HG02759 (cell line): ENCODE measurements around the gene OR52H1.

ENCODE experiments used
- ATAC-seq: cut with Tn5 transposase; IDR thresholded peaks from one replicate; pipeline ENCODE4 v1.9.1; 2021; ENCODE audit warnings: mild to moderate bottlenecking, moderate library complexity; ENCODE audit not compliant: unreplicated experiment

Gene OR52H1

DNA sequence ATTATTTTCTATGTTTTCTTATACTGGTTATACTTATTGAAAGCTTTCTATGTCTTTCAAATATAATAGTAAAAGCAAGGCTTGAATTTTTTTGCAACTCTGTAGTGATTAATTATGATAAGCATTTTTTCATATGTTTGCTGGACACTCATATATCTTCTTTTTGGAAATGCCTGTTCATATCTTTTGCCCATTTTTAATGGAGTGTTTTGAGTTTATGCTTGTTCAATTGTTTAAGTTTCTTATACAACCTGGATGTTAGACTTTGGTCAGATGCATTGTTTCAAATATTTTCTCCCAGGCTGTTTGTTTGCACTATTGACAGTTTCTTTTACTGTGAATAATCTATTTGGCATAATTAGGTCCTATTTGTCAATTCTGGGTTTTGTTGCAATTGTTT lies 11.9 kb downstream of the OR52H1 start:
- no peak for ATAC-seq

DNA sequence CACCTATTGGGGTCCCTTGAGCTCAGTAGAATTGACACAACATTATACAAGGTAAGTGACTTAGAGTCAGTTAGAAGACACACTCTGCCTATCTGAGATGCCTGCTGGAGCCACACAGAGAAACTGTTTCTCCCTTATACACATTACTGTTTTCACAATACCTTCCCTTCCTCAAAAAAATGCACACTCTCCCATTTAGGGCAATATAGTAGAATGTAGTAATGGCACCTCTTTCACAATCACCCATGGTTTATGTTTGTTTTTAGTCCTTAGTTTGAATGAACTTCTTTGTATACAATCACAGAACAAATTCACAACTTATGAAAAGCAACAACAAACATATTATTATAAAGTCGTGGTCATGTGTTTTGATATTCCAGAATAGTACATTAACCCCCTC lies 14.3 kb downstream of the OR52H1 start:
- ATAC-seq: no peak

DNA sequence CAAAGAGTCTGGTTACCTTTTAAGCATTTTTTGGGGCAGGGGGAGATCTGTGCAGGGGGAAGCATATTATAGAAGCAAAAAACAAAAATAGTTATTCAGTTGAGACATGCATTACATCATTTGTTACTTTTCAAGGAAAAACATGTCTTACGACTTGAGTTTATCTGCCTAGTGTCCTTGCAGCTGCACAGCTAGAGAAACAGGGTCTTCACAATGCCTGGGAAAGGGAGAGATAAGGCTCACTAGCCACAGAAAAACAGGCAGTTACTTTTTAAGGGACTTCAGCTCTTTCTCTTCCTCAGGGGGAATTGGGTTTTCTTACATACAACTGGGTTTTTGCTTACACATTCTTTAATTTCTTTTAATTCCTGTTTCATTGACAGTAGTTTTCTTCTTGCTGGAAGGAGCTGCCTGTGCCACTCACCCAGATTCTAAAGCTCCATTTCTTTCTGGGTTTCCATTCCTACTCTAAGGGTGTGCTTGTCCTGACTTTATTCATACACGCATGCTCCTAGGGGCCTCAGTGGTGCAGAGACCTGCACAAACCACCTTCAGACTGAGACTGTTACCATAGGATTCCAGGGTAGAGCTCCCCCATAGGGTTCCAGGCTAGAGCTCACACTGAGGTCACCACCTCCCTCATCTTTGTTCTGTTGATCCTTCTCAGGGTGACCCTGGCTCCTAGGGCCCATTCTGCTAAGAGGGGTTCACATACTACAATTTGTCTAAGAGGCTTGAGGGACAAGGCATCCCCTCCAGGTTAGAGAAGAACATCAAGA lies 17.1 kb downstream of the OR52H1 start:
- ATAC-seq: no peak

DNA sequence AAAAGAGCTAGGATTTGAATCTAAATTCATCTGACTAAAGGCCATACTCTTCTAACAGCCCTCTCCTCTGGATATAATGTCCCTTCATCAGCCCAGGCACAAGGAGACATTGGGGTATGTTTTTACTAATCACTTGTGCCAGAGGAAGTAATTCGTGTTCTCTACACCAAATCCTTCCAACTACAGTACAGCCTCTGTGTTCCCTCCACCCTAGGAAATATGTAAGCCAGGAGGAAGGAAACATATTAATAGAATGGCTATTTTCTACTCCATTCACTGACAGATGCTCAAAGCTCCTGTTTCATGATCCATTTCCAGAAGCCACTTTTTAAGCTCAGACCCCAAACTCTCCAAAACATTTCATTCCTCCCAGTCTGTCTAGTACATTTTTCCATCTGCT lies 19.8 kb downstream of the OR52H1 start:
- ATAC-seq: no peak

DNA sequence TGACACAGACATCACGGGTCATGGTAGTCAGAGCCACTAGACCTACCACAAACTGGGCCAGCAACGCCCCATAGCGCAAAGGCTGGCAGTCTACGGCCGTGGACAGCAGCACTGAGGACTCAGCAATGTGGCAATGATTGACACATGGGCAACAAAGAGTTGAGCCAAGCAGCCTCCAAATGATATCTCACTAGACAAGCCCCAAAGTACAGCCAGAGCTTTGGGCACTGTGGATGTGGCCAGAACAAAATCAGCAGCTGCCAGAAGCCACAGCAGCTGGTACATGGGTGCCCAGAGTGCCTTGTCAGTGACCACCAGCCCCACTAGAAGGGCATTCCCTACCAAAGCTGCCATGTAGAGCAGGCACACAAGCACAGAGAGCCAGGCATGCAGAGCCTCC lies 20.6 kb downstream of the OR52H1 start:
- ATAC-seq: no peak

DNA sequence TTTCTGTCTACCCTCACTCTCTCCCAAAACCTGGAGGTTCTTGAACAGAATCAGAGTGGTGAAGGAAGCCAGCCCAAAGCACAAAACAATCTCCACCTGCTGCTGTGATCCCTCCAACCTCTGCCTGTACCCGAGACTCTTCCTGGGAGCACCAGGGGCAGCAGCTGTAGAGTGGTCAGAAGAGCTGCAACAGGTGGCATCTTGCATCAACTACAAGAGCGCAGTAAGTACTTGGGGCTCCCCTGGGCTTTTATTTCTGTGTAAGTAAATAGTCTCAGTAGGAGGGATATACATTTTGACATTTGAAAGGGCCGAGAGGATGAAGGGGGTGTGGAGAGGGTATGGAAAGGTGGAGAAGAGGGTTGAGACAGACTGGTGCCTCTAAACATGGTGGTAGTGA lies 23.6 kb downstream of the OR52H1 start:
- no peak for ATAC-seq

DNA sequence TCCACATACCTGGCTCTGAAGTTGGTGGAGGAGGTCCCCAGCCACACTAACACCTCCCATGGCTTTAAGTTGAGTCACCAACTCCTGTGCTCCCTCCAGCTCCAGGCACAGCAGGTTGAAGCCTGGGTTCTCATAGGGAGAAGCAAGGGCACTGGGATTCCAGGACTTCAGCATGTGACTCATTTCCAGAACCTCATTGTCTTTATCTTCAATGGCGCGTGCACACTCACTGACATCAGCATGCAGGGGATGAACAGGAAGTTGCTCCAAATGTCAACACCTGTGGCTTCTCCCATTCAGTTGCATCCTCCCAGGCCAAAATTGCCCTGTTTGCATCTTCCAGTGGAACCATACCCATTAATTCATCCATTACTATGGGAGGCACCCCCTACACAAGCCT lies 26.0 kb downstream of the OR52H1 start:
- ATAC-seq: no peak

DNA sequence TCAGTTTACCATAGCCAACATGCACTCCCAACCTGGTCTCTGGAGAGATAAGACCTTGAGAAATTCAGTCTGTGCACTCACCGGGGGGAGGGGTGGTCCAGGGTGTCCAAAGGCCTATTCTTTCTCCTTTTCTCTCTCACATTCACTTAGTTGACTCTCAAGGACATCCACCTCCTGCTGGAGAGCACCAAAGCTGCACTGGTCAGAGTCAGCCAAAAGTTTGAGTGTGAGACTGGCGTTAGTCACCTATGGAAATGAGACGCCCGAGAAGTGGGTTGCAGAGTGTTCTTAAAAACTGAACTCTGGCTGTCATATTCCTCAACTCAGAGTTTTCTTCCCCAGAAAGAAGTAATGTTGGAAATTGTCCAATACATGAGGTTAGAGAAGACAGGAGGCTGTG lies 26.8 kb downstream of the OR52H1 start:
- ATAC-seq: no peak

DNA sequence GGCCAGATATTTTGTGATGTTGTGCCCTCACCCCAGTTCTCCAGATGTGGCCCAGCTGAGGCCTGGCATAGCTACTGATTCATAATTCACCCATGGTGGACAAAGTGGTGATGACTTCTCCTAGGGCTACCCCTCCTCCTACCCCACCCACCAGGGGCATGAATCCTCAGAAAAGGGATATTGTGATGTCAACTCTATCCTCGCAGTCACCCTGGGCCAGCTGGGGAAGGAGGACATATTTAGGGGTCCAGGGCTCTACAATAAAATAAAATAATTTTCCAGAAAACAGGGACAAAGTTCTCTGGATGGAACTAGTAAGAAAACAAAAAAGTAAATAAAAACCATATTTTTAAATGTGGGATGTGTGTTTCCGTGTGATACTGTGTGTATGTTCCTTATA lies 31.7 kb downstream of the OR52H1 start, which contains the start of gene UBQLNL:
Gene UBQLNL, minus strand, starts transcription at position 101 of the 400 bp plus-strand sequence. CDS start 258 bp downstream, outside the sequence.
- no peak for ATAC-seq

DNA sequence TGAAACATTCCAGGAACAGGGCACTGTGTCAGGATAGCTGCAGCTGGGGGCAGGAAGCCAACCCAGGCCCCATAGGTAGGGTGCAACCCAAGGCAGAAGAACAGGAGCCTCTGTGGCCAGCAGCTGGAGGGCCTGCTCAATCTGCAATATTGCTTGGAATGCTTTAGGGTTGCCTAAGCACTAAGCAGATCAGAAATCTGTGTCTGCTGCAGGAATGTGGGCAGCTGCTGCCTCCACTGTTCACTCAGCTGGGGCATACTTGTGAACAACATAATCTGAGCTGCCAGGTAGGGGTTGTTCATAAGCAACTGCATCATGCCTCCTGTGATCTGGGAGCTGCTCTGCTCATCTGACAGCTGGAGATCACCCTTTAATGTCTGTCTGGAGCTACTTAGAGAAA lies 33.5 kb downstream of the OR52H1 start:
- ATAC-seq: no peak

DNA sequence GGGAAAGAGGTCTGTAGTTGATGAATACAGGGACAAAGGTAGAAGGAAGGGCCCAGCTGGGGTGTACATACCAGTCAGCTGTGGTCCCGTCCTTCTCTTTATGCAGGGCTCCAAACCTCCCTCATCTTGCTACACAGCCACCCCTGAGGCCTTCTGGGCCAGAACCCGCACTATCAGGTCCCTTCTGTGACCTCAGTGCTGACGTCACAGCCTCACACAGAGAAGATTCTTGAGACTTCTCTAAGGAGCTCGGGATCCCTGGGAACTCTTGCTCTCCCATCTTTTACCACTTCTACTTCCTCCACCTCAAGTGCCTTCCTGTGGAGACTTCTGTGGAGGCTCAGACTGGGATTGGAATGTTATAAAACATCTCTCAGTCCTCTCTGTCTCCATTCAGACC lies 38.5 kb downstream of the OR52H1 start, which contains the start of gene UBQLN3:
Gene UBQLN3, minus strand, starts transcription at position 155 of the 400 bp plus-strand sequence. CDS start 399 bp downstream, outside the sequence.
- no peak for ATAC-seq

DNA sequence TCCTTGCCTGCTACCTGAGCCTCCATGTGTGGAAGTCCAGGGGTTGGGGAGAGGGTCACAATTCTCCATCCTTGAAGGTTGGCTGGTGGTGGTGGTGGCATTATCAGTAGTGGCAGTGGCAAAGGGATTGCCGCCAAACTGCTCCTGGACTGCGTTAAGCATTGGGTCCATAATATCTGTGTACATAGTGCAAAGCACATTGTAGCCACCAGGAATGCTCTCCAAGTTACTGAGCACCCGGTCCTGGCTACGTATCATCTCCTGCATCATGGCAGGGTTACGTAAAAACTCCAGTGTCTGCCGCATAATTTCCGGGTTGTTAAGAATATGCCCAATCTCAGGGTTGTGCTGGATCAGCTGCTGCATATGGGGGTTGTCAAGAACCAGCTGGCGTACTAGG lies 39.7 kb downstream of the OR52H1 start:
- ATAC-seq: no peak

DNA sequence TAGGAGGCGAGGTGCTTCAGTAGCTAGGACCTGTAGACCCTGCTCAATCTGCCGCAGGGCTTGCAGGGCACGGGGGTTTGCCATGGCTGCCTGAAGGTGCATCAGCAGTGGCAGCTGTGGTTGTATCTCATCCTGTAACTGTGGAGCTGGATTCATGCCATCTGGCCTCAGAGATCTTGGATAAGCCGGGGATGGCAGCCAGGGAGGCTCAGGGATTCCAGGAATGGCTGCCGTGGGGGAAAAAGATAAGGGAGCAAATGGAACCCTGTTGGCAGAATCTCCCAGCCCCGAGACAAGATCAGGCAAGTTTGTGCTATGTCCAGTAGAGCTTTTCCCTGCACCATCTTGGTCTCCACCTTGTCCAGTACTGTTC lies 40.4 kb downstream of the OR52H1 start:
- no peak for ATAC-seq

DNA sequence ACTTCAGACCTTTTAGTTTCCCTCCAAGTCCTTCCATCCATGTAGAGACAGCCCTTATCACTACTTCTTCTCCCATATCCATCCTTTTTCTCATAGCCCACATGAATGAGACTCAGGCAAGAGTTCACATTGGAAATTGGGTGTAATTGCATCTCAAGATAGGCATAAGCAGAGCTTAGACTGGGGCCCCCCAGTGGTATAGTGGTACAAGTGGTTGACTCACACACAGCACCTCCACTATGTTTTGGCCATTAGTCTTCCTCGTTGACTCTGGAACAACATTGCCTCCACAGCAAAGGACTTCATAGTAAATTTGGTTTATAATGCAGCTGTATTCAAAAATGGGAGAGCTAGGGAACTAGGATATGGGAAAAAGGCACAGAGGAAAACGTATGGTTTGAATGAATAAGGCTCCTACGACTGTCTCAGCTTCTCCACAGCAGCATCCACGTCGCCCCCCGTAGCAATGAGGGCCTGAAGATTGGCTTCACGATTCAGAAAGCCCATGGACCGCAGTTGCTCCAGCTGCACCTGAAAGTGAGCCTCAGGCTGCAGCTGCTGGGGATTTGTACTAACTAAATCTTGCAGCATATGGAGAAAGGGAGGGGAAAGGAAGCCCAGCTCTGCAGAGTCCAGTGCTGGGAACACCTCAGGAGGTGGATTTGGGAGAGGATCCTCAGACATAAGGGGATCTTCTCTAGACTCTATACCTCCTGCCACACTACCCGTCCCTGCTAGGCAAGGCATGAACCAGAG lies 41.0 kb downstream of the OR52H1 start:
- no peak for ATAC-seq

DNA sequence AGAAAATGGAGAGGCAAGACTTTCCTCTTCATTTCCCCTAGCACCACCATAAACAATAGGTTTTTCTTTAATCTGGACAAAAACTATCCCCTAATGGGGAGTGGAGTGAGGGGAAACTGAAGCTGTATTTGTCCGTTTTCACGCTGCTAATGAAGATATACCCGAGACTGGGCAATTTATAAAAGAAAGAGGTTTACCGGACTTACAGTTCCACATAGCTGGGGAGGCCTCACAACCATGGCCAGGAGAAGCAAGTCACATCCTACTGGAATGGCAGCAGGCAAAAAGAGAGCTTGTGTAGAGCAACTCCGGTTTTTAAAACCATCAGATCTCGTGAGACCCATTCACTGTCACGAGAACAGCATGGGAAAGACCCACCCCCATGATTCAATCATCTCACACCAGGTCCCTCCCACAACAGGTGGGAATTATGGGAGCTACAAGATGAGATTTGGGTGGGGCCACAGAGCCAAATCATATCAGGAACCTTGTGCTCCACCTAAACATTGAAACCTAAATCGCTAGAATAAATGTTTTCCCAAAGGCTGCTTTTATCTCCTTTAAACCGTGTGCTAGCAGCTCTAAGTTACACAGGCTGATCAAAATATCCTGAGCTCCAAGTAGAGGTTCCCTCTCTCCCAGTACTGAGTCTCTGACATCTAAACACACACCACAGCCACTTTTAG lies 42.8 kb downstream of the OR52H1 start:
- ATAC-seq: no peak

DNA sequence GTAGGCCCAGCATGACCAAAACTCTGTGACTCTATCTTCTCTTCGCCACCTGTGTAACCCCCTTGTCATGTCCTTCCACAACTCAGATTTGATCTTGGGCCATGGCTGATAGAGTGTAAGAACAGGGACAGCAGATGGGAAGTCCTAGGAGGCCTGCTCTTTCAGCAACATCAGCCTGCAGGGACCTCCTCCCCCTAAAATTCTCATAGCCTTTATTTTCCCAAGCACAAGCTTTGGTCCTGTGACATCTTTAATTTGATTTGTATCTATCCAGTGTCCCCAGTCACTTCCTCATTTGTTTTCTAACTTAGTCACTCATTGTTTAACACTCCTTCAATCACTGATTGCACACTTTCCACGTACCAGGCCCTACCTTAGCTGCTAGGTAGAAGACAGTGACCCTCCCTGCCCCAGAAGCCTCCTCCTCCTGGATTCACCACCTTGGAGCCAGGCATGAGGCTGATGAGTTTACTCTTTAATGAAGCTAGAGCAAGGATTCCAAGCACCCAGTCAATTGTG lies 43.9 kb downstream of the OR52H1 start:
- no peak for ATAC-seq

DNA sequence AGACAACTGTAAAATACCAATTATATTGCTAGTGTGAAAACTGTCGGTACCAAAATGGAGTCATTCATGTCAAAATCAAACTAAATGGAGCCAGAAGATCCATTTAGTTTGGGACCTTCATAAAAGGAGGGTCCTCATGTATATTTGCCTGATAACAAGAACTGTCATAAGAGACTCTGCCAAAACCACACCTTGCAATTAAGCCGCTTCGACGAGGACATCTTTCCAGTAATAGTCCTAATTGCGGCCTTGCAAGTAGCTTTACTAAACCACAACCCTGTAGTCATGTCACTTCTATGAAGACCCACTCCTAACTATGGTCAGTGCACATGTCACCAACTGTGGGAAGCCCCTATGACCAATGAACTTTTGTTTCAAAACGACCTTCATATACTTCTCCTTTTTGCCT lies 47.9 kb downstream of the OR52H1 start:
- no peak for ATAC-seq

DNA sequence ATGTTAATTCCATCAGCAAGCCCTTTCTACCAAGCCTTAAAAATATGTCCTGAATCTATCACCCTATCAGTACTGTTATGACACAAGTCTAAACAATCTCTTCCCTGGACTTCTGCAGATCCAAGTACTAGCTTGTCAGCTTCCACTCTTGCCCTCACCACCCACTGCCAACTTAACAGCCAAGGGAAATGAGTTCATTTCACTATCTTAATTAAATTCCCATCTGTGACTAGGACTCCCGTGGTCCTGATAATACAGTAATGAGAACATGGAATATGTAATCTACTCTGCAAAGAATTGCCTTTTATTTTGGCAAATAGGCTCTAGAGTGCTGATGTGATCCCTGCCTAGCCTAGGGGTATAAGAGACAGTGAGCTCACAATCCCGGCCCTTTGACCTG lies 48.7 kb downstream of the OR52H1 start:
- no peak for ATAC-seq
